Endometrial microvascular endothelial cells (primary cell): Measurements from ENCODE around the gene LRRC70. TPM values are rescaled to one million over a fixed set of nuclear protein-coding genes. Genes with fewer than 3 reads are reported as not detected.
"Not testable (repeated sequence)": the region's sequence is repeated elsewhere in the genome, so short reads cannot be mapped to it uniquely, and the experiment has no call there.

ENCODE experiments used
- in situ Hi-C: cut with HindIII; loops from 2 replicates; pipeline ENCODE4 v1.10.0; 2017; ENCODE audit warnings: low sequenced_read_pairs, low pct_unique_long_range_greater_than_20kb; ENCODE audit errors: inconsistent ontology term
- total RNA-seq: library from RNA; depleted of rRNA; stranded (reverse); fragments of >200 nt; gene quantifications from one replicate; pipeline ENCODE4 v1.2.3, GENCODE V29; 2015; ENCODE audit errors: inconsistent ontology term

The LRRC70 gene
- total RNA-seq, 1 donor from 2014 or later: 22.3 TPM

DNA sequence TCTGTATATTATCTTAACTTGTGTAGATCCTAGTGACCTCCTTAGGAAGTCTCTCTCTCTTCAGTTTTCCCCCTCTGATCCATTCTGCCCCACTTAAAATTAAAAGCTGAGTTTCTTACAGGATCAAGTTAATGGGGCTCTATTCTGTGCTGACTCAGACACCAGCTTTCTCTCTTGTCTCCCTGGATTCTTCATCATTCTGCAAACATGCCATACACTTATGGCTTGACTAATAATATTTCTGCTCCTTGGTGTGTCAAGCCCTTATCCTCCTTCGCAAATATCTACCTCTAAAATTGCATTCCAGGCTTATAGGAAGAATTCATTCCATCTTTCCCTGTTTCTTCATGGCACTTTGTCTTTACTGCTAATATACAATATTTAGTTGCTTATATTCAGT is 18.1 kb downstream of the LRRC70 start:
- in situ Hi-C loops: no loop called here

DNA sequence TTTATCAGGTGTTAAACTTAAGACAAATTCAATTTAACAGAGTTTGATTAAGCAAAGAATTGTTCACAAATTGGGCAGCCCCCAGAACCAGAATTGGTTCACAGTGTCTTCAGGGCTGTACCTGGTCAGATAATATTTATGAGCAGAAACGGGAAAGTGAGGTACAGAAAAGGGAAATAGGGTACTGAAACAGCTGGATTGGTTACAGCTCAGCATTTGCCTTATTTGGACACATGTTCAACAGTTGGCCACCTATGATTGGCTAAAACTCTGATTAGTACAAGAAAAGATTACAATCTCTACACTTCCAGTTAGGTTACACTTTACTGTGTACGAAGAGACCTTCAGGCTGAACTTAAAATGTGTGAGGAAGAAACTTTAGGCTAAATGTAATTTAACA is 18.7 kb downstream of the LRRC70 start:
- in situ Hi-C loops: no loop called here

DNA sequence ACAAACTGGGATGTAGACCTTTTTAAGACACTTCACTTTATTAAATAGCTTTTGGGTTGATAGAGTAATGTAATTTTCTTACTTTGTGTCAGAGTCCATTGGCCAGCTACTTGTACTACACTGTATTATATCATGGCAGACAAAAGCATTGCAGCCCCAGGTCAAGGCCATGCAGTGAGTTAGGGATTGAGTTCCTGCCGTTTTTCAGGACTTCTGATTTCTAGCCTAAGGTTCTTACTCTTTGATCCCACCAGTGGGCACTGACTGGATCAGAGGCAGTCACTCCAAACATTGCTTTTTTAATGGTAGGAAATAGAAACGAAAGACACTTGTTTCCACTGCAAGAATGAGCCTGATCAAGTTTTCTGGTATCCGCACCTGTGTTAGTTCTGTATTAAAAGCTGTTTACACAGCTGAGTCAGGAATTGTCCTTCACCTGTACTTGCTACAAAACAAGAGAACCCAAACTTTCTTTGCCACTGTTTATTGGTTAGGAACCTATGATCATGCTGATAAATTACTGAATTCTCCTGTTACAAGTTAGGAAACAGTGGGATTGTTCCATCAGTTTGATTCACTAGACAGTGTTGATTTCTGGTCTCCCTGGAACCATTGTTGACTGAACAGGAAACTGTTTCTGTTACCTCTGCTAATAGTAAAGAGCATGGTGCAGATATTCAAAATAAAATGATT is 22.1 kb downstream of the LRRC70 start:
- in situ Hi-C loops: no loop called here

DNA sequence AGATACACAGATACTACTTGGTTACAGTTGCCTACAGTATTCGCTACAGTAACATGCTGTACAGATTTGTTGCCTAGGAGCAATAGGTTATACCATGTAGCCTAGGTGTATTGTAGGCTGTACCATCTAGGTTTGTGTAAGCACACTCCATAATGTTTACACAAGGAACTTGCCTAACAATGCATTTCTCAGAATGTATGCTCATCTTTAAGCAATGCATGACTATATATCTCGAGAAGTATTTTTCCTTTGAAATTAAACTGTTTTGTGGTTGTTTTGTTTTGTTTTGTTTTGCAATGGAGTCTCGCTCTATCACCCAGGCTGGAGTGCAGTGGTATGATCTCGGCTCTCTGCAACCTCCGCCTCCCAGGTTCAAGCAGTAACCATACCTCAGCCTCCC is 25.3 kb downstream of the LRRC70 start:
- in situ Hi-C loops: no loop called here

DNA sequence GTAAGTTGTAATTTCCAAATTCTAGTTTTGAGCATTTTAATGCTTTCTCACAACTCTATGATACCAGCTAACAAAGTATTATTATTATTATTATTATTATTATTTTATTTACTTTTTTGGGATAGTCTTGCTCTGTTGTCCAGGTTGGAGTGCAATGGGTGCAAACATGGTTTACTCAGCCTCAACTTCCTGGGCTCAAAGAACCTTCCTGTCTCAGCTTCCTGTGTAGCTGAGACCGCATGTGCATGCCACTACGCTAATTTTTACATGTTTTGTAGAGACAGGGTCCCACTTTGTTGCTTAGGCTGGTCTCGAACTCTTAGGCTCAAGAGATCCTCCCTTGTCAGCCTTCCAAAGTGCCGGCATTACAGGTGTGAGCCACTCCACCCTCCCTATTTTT is 27.0 kb downstream of the LRRC70 start:
- in situ Hi-C loops: no loop called here

DNA sequence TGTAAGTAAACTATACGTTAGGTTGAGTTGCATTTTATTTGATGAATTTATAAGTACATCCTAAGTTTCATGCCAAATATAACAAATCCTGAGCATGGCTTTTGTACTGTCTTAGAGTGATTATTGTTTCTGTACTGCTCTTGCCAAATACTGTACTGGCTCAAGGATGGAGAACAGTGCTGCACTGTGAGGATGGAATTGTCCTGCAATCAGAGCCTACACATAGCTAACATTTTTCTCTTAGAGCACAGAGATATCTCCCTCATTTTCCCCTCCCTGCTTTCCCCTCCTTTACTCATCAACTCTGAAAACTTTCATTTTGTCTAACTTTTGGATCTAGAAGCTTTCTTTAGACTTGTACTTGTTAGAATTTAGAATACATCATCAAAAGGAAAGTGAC is 28.3 kb downstream of the LRRC70 start:
- in situ Hi-C loops: no loop called here

DNA sequence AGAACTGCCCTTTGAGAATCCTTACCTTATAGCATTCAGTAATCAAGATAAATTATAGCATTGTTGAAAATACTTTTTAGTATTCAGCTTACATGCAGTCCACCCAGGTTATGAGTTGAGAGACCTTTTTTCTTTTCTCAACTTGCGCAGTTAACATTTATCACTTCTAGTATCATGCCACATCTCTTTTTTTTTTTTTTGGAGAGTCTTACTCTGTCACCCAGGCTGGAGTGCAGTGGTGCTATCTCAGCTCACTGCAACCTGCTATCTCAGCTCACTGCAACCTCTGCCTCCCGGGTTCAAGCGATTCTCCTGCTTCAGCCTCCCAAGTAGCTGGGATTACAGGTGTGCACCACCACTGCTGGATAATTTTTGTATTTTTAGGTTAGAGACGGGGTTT is 29.0 kb downstream of the LRRC70 start:
- in situ Hi-C loops: no loop called here

DNA sequence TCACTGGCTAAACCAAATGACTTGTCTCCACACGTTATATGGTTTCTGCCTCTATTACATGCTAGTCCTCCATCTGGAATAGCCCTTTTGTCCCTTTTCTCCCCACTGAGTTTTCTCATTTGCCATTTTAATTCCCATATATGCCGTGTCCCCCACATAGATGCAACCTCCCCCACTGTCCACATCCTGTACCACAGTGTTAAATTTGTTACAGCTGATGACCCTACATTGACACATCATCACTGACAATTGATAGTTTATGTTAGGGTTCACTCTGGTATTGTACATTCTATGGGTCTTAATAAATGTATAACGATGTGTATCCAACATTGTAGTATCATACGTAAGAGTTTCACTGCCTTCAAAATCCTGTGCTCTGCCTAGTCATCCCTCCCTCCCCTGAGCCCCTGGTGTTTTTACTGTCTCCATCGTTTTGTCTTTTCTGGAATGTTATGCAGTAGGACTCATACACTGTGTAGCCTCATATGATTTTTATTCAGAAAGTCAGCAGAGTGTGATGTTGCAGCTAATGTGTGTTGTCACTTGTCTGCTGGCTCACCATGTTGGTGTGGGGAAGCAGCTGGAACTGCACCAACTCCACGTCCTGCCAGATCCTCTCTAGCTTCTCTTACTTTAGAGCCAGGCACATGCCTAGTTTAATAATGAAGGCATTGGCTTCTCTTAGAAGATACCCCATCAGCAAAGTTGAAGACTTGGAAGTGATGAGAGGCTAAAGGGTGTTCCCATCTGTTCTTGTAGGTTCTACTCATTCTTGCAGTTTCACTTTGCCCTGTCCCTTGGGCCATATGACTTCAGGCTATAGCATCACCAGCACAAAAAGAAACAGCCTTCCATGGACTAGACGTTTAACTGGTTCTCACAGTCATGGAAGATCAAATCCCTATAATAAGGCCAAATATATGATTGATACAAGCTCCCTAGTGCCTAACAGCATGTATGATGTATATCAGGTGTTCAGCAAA is 30.2 kb downstream of the LRRC70 start:
- in situ Hi-C loops: no loop called here

DNA sequence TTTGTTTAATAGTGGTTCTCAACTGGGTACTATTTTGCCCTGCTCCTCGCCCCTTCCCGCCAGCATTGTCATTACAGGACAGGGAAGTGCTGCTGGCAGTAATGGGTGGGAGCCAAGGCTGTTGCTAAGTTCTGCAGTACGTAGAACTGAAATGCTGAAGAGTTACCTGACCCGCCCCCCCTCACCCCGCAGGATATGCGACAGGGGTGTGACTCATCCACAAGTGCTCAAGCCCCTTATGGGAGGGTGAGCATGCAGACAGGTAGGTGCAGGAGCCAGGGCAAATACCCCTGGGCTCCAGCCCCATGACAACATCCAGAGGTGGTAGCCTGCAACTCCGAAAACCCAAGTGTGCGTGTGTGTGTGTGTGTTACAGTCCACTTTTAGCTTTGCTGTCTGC is 35.7 kb downstream of the LRRC70 start:
- in situ Hi-C loops: no loop called here

DNA sequence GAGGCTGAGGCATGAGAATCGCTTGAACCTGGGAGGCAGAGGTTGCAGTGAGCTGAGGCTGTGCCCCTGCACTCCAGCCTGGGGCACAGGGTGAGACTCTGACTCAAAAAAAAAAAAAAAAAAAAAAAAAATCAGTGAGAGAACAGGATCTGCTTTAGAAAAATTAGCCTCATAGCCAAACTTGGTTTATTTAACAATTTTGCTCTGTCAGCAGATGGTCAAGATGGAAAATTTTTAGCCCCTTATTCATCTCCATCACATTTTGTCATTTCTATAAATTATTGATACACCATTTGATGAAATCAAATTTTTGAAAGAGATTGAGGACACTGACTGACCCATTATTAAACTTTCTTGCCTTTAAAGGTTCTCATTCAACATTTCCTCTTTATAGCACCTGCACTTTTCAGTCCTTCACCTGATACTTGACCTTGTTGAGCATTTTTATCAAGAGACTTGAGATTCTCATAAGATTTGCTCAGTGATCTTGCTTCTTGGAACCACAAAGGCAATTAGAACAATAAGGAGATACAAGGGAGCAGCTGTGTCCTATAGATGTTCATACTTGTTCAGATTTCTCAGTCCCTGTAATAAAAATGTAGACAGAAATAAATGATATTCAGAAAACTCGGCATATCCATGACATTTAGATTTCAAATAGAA is 38.1 kb downstream of the LRRC70 start:
- in situ Hi-C loops: no loop called here

DNA sequence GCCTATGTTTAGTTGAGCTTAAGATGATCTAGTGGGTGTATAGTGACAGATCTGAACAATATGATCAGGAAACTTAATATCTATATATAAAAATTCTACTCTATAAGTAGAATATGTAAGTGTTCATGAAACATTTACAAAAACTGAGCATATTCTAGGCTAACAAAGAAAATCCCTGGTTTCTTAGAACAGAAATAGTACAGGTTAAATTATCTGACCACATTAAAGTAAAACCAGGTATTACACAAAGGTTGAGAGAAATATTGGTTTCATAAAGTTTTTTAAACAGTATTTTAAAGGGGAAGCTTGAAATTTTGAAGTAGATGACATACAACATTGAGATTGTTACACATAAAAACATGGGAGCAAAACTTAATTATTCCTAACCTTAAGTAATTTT is 39.3 kb downstream of the LRRC70 start:
- in situ Hi-C loops: no loop called here

DNA sequence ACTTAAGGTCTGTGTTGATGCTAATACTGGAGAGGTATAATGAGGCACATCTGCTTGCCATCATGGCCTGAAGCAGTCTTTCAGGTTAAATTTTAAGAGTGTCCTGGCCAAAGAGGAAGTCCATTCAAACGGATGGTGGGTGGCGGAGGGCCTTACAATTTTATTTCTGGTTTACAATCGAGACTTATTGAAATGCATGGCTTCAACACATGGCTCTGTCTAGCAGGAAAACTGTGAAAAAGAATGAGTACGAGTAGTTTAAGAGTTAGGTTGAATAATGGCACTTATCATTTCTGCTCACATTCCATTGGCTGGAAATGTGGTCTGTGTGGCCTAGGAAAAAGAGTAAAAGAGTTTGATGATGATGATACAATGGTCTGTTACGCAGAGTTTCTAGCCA is 42.1 kb downstream of the LRRC70 start:
- in situ Hi-C loops: no loop called here

DNA sequence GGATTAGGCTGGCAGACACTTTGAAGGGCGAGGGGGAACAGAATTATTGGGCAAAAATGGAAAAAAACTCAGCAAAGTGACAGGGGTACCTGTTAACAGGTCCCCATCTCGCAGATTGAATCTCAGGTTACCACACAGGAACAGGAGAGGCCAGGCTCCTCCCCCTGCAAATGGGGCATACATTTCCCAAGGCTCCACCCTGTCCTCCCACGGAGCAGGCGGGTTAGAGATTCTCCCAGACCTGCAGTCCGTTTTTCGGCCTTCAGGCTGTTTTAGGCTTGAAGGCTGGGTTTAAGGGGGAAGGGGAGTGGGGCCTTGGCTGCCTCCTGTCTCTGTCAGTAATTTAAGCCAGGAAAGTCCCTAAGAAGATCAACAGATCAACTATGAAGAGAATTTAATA is 42.7 kb downstream of the LRRC70 start:
- in situ Hi-C loops: no loop called here

DNA sequence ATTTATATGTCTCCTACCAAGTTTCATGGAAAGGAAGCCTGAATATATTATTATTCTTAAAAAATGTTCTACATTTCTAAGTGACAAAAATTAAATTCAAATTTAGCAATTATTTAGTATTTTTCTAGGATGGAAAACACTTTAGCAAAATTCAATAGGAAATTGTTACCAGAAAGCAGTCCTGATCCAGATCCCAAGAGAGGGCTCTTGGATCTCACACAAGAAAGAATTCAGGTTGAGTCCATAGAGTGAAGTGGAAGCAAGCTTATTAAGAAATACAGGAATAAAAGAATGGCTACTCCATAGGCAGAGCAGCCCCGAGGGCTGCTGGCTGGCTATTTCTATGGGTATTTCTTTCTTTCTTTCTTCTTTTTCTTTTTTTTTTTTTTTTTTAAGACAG is 44.7 kb downstream of the LRRC70 start:
- in situ Hi-C loops: no loop called here

DNA sequence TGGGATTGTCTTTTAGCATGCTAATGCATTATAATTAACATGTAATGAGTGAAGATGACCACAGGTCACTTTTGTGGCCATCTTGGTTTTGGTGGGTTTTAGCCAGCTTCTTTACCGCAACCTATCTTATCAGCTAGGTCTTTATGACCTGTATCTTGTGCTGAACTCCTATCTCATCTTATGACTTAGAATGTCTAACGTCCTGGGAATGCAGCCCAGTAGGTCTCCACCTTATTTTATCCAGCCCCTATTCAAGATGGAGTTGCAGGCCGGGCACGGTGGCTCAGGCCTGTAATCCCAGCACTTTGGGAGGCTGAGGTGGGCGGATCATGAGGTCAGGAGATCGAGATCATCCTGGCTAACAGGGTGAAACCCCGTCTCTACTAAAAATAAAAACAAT is 45.8 kb downstream of the LRRC70 start:
- in situ Hi-C loops: not testable (repeated sequence)

DNA sequence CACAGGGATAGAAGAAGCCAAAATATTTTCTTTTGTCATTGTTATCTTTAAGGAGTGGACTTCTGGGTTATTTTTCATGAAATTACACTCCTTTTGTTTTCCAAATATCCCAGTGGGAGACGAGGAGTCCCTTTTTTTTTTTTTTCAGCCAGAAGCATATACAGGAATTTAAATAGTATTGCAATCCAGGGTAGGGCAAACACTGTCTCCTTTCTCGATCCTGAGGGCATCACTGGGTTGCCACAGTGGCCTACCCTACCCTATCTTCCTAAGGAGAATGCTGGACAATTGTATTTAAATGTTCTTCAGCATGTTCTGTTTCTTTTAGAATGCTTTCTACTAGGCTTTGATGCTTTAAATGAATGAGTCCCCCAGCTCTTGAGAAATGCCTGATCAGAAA is 47.9 kb downstream of the LRRC70 start:
- in situ Hi-C loops: no loop called here

DNA sequence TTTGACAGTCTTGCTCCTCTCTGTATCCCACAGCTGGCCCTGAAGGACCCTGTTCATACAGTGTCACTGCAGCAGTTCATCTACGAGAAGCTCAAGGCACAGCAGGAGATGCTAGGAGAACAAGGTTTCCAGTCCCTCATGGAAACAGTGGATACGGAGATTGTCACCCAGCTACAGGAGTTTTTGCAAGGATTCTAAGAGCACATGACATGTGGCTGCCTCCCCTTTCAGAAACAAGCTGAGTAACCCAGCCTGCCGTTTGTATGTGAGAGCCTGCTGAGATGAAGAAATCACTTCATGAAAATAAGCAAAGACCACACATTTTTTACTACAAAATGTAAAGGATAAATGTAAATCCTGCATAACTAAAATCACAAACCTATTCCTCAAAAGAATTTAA is 48.5 kb downstream of the LRRC70 start:
- in situ Hi-C loops: no loop called here

DNA sequence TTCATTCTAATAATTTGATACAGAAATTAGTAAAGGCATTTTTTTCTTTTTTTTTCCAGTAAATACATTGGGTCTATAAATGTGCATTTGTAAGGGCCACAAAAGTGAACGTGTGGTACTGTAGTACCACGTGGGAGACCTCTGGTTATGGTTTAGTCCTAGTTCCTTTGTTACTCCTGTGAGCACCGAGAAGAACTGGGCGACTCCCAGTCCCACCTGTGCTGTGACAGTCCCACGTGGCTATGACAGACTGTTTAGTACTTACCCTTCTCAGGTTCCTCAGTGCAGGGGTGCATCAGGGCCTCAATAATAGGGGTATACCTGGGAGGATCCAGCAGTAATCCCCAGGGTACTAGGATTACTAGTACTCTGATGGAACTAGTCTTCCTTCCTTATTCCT is 49.3 kb downstream of the LRRC70 start:
- in situ Hi-C loops: no loop called here
